Endothelial cell of hepatic sinusoid (primary cell): Measurements from ENCODE around the gene SLC26A4.

ENCODE experiments used
- in situ Hi-C: cut with HindIII; loops from 2 replicates; pipeline ENCODE4 v1.10.0; 2017; ENCODE audit warnings: low sequenced_read_pairs

Gene SLC26A4

DNA sequence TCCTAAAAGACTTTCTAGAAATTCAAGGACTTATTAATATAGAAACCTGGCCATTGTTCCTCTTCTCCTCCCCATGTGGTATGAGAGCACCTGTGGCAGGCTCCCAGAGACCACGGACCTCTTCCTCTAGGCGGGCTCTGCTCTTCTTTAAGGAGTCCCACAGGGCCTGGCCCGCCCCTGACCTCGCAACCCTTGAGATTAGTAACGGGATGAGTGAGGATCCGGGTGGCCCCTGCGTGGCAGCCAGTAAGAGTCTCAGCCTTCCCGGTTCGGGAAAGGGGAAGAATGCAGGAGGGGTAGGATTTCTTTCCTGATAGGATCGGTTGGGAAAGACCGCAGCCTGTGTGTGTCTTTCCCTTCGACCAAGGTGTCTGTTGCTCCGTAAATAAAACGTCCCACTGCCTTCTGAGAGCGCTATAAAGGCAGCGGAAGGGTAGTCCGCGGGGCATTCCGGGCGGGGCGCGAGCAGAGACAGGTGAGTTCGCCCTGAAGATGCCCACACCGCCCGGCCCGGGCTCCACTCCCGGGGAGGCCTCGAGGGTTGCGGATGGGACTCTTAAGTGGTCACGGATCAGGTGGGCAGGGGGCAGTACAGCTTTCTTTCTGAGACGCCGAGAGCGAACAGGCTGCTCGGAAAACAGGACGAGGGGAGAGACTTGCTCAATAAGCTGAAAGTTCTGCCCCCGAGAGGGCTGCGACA, at the start of gene SLC26A4:
TSS of gene SLC26A4 (plus strand) at position 448 of the 700 bp plus-strand sequence. CDS start 814 bp downstream, outside the sequence.
- in situ Hi-C loops = no loop called here

DNA sequence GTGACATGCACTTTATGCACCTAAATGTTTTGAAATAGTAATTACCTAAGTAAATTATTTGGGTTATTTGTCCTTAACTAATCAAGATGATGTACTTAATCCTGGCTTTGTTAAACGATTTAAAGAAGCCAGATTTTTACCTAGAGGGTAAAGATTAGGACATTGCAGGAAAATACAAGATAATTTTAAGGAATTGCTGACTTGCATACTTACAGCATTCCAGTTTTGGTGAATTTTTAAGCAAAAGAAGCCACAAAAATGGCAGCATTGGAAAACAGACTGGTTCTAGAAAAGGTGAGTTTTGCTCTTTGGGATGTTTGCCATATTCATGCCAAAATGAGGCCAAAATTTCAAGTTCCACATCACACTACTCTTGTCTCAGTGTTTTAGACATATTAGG, 47.2 kb upstream of the SLC26A4 start:
- in situ Hi-C loops = no loop called here

DNA sequence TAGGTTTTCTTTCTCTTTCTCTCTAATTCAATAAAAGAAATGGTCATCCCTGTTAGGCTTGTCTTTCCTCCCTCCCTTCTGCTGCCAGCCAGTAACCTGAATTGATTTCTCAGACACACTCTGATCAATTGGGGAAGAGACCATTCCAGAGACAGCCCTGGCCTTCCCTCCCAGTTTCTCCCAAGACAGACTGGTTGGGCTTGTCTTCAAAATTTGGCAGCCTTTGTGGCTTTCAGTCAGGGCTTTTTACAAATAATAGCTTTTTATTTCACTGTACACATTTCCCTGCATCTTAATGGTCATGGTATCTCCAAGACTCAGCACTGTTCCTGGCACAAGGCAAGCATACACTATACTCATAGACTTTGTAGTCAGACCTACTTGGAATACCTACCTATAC, 46.7 kb upstream of the SLC26A4 start:
- in situ Hi-C loops = no loop called here

DNA sequence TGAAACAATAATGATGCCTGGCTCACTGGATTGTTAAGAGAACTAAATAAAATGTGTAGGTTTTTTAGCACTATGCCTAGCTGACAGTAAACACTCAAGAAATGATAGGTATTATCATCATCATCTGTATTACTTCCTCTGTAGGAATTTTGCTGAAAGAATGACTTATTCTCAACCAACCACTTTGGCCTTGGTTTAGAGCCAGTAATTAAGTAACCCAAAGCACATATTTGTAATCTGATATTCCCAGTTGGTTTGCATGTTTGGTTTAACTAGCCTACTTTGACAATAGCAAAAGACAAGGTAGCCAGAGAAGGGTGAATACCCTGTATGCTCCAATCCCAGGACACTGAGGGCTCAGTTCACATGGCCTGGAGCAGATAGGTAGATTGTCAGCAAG, 46.2 kb upstream of the SLC26A4 start:
- in situ Hi-C loops = no loop called here

DNA sequence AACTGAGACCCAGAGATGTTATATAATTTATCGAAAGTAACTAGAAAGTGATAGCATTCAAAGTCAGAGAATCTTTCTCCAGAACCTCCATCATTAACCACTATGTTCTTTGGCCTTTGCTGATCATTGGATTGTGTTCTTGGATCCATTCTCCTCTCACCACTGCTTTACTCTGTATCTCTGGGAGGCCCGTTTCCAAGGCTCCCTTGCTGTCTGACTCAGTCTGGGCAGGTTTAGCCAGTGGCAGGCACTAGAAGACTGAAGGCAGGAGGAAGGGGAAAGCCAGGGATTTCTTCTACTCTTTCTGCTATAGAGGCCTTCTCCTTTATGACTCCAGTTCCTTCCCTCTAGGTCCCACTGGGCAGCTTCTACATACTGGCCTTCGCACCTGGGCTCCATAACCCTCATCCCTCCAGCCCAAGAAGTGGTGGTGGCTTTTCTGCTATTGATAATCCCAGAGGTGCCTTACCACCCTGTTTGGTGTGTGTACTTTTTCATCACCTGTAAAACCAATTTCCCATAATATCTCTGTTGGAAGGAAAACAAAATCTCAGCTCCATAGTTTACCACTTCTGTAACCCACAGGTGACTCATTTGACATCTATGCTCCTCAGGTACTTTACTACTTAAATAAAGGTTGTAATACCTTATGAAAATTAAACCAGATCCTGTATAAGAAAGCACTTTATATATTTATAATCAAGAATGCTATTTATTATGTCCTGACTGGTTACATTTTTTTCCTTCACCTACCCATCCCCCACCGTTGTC, 44.5 kb upstream of the SLC26A4 start:
- in situ Hi-C loops = no loop called here

DNA sequence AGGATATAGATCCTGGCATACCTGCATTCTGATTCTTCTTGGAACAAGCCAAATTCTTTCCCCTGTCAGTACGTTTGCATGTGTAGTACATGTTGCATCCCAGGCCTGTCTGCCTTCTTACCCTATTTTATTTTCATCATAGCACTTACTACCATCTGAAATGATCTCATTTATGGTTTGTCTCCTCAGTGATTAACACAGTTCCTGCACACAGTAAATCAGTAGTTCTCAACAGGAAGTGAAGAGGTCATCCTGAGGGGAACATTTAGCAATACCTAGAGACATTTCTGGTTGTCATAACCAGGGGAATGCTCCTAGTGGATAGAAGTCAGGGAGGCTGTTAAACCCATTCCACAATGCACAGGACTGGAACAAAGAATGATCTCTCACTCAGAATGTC, 38.2 kb upstream of the SLC26A4 start:
- in situ Hi-C loops = no loop called here

DNA sequence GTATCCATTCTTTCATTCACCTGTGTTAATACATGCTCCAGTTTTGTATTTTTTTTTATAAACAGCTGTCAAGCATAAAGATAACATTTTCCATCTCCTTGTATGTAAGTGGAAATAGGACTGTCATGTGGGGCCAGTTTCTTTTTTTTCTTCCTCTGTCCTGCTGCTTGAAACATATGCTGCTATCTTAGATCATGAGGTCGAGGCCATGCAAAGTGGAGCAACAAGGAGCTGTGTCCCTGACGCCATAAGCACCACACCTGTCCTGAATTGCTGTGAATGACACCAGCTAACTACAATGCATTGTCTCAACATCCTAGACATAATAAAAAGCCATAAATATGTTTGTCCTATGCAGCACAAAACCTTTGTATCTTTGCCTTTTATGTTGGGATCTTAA, 37.7 kb upstream of the SLC26A4 start:
- in situ Hi-C loops = no loop called here

DNA sequence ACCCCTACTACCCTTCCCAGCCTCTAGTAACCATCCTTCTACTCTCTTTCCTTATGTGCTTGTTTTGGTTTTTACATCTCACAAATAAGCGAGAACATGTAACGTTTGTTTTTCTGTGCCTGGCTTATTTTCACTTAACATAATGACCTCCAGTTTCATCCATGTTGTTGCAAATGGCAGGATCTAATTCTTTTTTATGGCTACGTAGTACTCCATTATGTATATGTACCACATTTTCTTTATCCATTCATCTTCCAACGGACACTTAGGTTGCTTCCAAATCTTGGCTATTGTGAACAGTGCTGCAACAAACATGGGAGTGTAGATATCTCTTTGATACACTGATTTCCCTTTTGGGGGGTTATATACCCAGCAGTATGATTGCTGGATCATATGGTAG, 33.6 kb upstream of the SLC26A4 start:
- in situ Hi-C loops = no loop called here

DNA sequence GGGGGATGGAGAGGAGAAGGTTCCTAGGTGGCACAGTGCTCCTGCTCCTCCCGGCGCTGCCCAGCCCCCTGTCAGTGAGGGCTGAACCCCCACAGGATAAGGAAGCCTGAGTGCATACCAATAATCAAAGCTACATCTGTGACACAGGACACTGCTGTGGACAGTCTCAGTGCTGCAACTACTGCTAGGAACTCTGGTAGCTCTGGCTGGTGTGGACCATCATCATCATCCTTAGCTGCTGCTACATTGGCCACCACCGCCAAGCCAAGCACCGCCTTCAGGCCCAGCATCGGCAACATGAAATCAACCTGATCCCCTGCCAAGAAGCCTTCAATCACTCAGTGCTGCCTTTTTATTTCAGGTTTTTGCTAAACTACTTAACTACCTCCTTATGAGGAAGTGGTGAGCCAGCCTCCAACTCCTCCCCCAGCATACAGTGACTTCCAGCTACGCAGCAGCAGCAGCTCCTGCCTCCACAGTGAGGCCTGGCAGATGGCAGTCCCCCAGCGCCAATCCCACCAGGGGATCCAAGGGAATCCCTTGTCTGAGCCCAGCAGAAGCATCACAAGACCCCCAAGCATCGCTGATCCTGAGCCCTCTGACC, 32.1 kb upstream of the SLC26A4 start:
- in situ Hi-C loops = no loop called here

DNA sequence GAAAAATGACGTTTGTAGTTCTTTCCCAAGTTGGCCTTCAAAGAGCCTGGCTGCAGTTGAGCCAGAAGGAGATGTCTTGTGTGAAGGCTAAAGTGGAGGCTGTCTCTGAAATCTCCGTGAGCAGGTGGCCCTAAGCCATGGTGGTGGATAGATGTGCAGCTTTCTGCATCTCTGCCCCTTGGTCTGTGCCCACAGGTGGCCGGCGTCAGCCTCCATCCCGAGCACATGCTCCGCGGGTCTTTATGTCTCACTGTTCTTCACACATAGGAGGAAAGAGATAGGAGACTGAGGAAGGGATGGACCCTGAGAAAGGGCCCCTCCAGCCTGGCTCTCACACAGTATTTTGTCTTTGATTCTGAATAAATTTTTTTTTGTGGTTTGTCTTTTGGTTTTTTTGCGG, 30.3 kb upstream of the SLC26A4 start:
- in situ Hi-C loops = no loop called here

DNA sequence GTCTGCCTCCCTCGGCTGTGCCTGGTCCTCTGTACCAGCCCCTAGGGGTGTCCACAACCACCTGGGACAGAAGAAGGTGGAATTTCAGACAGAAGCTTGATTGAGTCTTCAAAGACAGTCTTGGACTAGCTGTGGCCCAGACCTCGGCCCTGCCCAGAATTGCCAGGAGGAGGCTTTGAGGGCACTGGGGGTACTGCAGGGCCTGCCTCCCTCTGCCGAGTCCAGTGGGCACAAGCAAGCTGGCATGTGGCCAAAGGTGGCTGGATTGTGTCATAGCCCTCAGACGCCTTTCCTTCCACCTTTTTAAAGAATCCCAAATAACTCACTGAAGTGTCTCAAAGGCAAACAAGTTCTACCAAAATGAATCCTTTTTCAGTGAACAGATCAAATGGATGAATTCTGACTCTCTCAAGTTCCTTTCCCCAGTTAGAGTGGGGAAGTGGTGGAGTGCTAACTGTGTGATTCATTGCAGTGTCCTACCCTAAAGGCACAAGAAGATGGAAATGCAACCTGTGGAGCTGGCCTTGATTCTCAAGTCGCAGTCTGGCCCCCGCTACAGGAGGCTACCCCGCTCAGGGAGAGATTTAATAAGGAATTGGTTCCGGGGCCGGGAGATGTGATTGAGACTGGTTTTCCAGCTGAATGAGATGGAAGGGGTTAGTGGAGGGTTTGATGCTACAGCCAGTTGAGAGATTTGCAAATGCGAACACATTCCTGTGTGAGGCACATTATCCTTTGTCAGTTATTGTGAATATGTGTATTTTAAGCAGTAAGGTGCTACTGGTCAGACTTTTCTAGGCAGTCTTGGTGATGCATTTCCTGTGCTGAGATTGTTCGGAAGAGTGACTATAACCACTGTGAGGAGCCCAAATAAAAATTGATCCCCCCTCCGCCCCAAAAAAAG, 28.8 kb upstream of the SLC26A4 start:
- in situ Hi-C loops = no loop called here

DNA sequence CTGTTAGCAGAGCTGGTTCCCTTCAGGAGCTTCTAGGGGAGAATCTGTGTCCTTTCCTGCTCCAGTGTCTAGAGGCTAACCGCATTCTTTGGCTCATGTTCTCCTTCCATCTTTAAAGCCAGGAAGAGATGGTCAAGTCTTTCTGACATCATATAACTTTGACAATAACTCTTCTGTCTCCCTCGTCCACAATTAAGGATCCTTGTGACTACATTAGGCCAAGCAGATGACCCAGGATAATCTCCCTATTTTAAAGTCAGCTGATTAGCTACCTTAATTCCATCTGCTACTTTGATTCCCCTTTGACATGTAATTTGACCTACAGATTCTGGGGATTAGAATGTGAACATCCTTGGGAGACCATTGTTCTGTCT, 28.1 kb upstream of the SLC26A4 start:
- in situ Hi-C loops = no loop called here

DNA sequence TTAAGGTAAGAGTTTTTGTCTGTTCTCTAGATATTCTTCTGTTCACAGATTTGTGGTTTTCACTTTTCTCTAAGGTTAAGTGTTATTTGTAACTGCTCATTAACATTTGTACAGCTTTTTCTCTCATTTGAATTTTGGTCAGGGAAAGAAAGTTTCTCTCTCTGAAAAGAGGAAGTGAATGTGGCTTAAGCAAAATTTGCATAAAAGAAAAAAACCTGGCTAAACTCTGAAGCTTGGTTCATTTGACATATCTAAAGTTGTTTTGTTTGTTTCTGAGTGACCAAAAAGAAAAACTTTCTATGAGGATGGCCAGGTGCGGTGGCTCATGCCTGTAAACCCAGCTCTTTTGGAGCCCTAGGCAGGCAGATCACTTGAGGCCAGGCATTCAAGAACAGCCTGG, 22.0 kb upstream of the SLC26A4 start:
- in situ Hi-C loops = loop anchor here (5.0 kb wide), 1 partner anchor 39 kb away; no protein-coding TSS in a partner anchor

DNA sequence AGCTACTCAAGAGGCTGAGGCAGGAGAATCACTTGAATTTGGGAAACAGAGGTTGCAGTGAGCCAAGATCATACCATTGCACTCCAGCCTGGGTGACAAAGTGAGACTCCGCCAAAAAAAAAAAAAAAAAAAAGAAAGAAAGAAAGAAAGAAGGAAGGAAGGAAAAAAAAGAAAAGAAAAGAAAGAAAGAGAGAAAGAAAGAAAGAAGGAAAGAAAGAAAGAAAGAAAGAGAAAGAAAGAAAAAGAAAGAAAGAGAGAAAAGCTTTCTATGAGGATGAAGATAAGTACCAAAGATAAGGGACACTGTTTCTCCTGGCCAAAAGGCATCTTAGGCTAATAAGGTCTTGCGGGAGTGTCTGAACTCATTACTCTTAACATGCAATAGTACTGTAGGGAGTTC, 21.6 kb upstream of the SLC26A4 start:
- in situ Hi-C loops = loop anchor here (5.0 kb wide), 1 partner anchor 38 kb away; no protein-coding TSS in a partner anchor

DNA sequence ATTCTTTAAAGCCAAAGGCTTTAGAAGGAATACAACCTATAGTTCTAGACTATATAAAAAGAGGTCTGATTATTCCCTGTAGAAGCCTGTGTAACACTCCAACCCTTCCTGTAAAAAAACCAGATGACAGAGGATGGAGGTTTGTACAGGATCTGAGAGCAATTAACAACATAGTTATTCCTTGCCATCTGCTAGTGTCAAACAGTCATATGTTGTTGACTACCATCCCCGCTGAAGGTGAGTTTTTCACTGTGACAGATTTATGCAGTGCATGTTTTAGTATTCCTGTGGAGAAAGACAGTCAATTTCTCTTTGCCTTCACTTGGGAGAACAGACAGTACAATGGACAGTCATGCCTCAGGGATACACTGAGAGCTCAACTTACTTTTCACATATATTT, 19.0 kb upstream of the SLC26A4 start:
- in situ Hi-C loops = loop anchor here (5.0 kb wide), 1 partner anchor 86 kb away; no protein-coding TSS in a partner anchor

DNA sequence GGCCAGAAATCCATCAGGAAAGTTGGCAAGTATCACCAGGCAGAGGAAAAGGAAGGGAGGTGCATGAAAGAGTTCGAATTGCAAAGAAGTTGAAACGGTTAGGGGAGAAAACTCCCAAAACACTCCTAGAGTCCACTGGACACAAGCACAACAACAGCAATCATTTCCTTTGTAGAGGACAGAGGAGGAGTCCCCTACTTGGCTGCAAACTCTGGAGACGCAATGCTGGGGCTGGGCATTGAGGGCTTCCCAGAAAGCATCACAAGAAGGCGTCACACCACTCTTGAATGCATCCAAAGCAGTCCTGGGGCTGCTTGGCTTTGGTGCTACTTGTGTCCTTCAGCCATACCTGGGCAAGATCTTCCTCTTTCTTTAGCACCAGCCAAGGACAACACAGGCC, 18.1 kb upstream of the SLC26A4 start:
- in situ Hi-C loops = loop anchor here (5.0 kb wide), 1 partner anchor 85 kb away; no protein-coding TSS in a partner anchor

DNA sequence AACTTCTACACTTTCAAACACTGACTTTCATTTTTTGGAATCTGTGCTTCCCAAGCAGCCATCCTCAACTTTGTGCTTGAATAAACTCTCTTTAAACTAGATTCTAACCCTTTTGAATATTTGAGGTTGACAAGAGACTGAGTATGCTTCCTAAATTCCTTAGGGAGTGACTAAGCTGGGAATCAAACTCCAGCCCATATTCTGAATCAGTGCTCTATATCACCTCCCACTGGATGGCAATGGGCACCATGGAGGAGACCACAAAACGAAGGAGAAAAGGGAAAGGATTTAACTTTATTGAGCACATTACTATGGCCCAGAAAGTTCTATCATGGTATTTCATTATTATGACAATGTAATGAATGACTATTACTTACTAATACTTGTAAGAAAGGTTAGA, 17.2 kb upstream of the SLC26A4 start:
- in situ Hi-C loops = loop anchor here (5.0 kb wide), 1 partner anchor 84 kb away; no protein-coding TSS in a partner anchor

DNA sequence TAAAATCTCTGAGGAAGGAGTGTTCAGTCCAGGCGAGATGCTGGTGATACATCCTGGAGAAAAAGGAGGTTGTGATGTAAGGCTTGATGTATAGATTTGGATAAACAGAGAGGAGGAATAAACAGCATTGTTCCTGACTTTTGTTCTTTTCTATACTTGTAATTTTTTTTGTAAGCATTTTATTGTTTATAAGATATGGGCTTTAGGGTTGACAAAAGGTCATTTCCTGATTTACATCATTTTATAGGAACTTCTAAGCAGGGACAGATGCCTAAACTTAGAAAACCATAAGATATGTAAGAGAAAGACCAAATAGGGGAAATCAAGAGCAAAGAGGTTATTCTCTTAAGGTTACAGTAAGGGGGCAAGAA, 16.7 kb upstream of the SLC26A4 start:
- in situ Hi-C loops = loop anchor here (5.0 kb wide), 1 partner anchor 83 kb away; no protein-coding TSS in a partner anchor

DNA sequence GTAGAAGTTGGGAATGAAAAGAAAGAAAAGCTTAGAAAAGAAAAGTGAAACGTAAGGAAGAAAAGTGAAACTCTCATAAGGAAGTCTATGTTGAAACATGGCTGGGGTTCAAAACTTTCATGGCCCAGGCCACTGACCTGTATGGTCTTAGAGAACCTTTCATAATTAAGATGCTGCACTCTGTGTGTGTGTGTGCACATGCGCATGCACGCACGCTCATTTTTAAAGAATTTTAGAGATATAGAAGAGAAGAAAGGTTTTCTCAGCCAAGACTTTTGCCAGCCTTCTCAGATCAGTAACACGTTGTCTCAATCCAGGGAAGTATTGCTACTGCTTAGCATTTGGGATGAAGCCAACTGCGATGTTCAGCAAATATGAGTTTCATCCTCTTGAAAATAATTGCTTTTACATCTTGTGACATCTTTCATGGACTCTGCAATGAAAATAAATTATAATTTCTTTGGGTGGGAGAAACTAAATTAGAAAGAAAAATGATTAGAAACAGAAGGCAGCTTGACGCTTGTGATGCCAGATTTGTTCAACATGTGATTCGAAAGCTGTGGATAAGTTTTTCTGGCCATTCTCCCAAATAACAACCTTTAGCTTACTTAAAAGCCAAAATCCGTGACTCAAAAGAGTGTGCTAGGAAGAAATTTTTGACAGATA, 16.2 kb upstream of the SLC26A4 start:
- in situ Hi-C loops = loop anchor here (5.0 kb wide), 1 partner anchor 83 kb away; no protein-coding TSS in a partner anchor

DNA sequence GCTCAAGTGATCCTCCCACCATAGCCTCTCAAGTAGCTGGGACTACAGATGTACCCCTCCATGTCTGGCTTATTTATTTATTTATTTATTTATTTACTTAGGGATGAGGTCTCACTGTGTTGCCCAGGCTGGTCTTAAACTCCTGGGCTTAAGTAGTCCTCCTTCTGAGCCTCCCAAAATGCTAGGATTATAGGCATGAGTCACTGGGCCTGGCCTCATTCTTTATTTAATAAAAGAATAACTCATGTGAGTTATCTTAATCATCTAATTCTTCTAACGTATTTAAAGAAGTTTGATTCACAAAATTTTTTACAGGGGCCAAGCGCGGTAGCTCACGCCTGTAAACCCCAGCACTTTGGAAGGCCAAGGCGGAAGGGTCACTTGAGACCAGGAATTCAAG, 8.0 kb upstream of the SLC26A4 start:
- in situ Hi-C loops = no loop called here
